Esophagus muscularis mucosa (tissue), 3 donors: Measurements from ENCODE around the gene NT5DC1.

Source experiments
- POLR2AphosphoS5 ChIP-seq, 2 donors: sonication (generic); formaldehyde crosslinking; IDR thresholded peaks; one replicate each; pipeline ENCODE4 v1.6.1; 2017; ENCODE audit warnings: antibody characterized with exemption in 2 of 2
- TF ChIP-seq, protein P1 (sequence below), 3 experiments: fragments of 200-600 bp in 2 of 3; fragments of 450-650 bp in 1 of 3; sonication (generic) in 2 of 3; IDR thresholded peaks; one replicate each; pipeline ENCODE4 v1.5.1; 2017 to 2019; ENCODE audit warnings: antibody characterized with exemption in 3 of 3, mild to moderate bottlenecking in 2 of 3, moderate library complexity in 1 of 3

- TF ChIP-seq, protein P1, sequence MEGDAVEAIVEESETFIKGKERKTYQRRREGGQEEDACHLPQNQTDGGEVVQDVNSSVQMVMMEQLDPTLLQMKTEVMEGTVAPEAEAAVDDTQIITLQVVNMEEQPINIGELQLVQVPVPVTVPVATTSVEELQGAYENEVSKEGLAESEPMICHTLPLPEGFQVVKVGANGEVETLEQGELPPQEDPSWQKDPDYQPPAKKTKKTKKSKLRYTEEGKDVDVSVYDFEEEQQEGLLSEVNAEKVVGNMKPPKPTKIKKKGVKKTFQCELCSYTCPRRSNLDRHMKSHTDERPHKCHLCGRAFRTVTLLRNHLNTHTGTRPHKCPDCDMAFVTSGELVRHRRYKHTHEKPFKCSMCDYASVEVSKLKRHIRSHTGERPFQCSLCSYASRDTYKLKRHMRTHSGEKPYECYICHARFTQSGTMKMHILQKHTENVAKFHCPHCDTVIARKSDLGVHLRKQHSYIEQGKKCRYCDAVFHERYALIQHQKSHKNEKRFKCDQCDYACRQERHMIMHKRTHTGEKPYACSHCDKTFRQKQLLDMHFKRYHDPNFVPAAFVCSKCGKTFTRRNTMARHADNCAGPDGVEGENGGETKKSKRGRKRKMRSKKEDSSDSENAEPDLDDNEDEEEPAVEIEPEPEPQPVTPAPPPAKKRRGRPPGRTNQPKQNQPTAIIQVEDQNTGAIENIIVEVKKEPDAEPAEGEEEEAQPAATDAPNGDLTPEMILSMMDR (IDR thresholded peaks at IDR 0.05) = no peak
- no peak for TF ChIP-seq POLR2AphosphoS5 (IDR thresholded peaks at IDR 0.05)
These were observed 10.4 kb upstream of the NT5DC1 start for GRCh38 chr6:116090251-116090650.
